Measurements from ENCODE around the gene DZANK1. TPM values are rescaled to one million over a fixed set of nuclear protein-coding genes. Genes with fewer than 3 reads are reported as not detected.
A peak's percentile ranks its signal among the peaks of the same experiment; 100 is the strongest.

DZANK1 gene
- total and polyA plus RNA-seq, 2 experiments from 2014 or later, result 7.9 to 8.3 TPM

DNA sequence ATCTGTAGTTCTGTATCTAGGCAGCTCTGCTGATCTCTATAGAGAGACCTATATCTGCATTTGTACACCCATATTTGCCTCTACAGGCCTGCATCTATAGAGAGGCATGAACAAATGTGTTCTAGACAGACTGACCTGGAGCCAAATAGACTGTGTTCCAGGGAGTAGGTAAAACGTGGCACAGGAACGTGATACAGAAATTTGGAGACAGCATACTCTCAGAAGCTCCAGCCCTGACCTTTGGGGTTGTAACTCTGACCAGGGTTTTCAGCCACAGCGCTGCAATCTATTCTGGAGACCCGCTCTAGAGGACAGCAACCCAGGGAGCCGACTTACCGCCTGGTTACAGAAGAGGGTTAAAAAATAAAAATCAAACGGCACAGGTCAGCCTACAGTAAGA, 29.2 kb upstream of the DZANK1 start:
- Histone ChIP-seq H3K36me3 (ENCODE audit: insufficient read depth) (peaks cover 14% of the 10 kb centered on the region), H3K4me2 (peak overlapping the region; percentile 87), H3K79me2 (replicated peaks; ENCODE audit: insufficient read depth) (peaks cover 16% of the 10 kb centered on the region), H3F3A (replicated peaks; ENCODE audit: low read depth) (no peaks in the 10 kb centered on the region), H3K9me2 (ENCODE audit: insufficient read depth) (no peaks in the 10 kb centered on the region), H2AFZ (no peak overlapping the region), H3K4me3 (peak overlapping the region; percentile 87), H3K27me3 (ENCODE audit: insufficient read depth) (no peaks in the 10 kb centered on the region), H3K27ac (ENCODE audit: low read depth) (no peak overlapping the region), H4K20me1 (replicated peaks; ENCODE audit: insufficient read depth) (peaks cover 4% of the 10 kb centered on the region; the same call in 1 of the 2 replicates), H3K4me1 (ENCODE audit: insufficient read depth) (peaks cover 13% of the 10 kb centered on the region)
- no peak for TF ChIP-seq CREB1 (CRISPR knock-in tag; IDR thresholded peaks at IDR 0.05; ENCODE audit: low read depth)
- H3K27me3 Mint-ChIP-seq (ENCODE audit: insufficient read depth, low read depth, poor library complexity), result peaks cover 3% of the 10 kb centered on the region
- ATAC-seq, result peak; percentile 5; the same call in 1 of the 3 replicates
- peaks cover 9% of the 10 kb centered on the region; the same call in 2 of the 3 replicates for H3K36me3 Mint-ChIP-seq (ENCODE audit: low read depth)
- H3K27ac Mint-ChIP-seq, result no peak overlapping the region; the same call in 1 of the 2 replicates
- DNase-seq (ENCODE audit: low spot score), result peak; percentile 5
- peaks cover 13% of the 10 kb centered on the region for H3K4me1 Mint-ChIP-seq
- peak overlapping the region; percentile 98 for H3K4me3 Mint-ChIP-seq
- H3K9me3 Mint-ChIP-seq, result no peaks in the 10 kb centered on the region

DNA sequence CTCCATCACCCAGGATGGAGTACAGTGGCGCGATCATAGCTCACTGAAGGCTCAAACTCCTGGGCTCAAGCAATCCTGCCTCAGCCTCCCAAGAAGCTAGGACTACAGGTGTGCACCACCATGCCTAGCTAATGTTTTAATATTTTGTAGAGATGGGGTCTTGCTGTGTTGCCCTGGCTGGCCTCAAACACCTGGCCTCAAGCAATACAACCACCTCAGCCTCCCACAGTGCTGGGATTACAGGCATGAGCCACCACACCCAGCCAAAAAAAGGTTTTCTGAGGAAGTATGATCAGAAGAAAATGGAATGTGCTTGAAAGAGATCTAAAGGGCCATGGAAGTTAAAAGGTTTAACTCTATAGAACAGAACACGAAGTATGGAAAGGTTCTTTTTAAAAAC, 21.5 kb upstream of the DZANK1 start:
- no peak overlapping the region for H3K27ac ChIP-seq (ENCODE audit: low read depth)
- H3K4me1 Mint-ChIP-seq, result no peaks in the 10 kb centered on the region
- H3K9me3 Mint-ChIP-seq, result no peaks in the 10 kb centered on the region
- H3K36me3 ChIP-seq (ENCODE audit: insufficient read depth), result peaks cover 34% of the 10 kb centered on the region
- H3K27me3 Mint-ChIP-seq (ENCODE audit: insufficient read depth, low read depth, poor library complexity), result no peaks in the 10 kb centered on the region
- no peak overlapping the region for H3K27ac Mint-ChIP-seq
- H3K4me1 ChIP-seq (ENCODE audit: insufficient read depth), result no peaks in the 10 kb centered on the region
- no peaks in the 10 kb centered on the region for H3K79me2 ChIP-seq (replicated peaks; ENCODE audit: insufficient read depth)
- H2AFZ ChIP-seq, result no peak overlapping the region
- H3K4me3 ChIP-seq, result no peak overlapping the region
- no peaks in the 10 kb centered on the region for H3F3A ChIP-seq (replicated peaks; ENCODE audit: low read depth)
- H3K9me2 ChIP-seq (ENCODE audit: insufficient read depth), result no peaks in the 10 kb centered on the region
- DNase-seq (ENCODE audit: low spot score), result no peak
- peaks cover 5% of the 10 kb centered on the region; the same call in 1 of the 2 replicates for H4K20me1 ChIP-seq (replicated peaks; ENCODE audit: insufficient read depth)
- ATAC-seq, result no peak
- H3K4me2 ChIP-seq, result no peak overlapping the region
- no peak overlapping the region for H3K4me3 Mint-ChIP-seq
- peaks cover 37% of the 10 kb centered on the region for H3K36me3 Mint-ChIP-seq (ENCODE audit: low read depth)
- no peaks in the 10 kb centered on the region for H3K27me3 ChIP-seq (ENCODE audit: insufficient read depth)
- TF ChIP-seq JUNB (IDR thresholded peaks at IDR 0.05; ENCODE audit: unreplicated experiment), result no peak
- TF ChIP-seq STAT1 (IDR thresholded peaks at IDR 0.05; ENCODE audit: unreplicated experiment), result no peak
- TF ChIP-seq CREB1 (CRISPR knock-in tag; IDR thresholded peaks at IDR 0.05; ENCODE audit: low read depth), result no peak
- TF ChIP-seq, protein P1, sequence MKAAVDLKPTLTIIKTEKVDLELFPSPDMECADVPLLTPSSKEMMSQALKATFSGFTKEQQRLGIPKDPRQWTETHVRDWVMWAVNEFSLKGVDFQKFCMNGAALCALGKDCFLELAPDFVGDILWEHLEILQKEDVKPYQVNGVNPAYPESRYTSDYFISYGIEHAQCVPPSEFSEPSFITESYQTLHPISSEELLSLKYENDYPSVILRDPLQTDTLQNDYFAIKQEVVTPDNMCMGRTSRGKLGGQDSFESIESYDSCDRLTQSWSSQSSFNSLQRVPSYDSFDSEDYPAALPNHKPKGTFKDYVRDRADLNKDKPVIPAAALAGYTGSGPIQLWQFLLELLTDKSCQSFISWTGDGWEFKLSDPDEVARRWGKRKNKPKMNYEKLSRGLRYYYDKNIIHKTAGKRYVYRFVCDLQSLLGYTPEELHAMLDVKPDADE (IDR thresholded peaks at IDR 0.05), result no peak
- TF ChIP-seq NANOG (IDR thresholded peaks at IDR 0.05; ENCODE audit: borderline replicate concordance), result no peak
- TF ChIP-seq CTCF (conservative IDR thresholded peaks at IDR 0.05; ENCODE audit: low read depth in 2 of 2), result no peak
- TF ChIP-seq, protein P2, sequence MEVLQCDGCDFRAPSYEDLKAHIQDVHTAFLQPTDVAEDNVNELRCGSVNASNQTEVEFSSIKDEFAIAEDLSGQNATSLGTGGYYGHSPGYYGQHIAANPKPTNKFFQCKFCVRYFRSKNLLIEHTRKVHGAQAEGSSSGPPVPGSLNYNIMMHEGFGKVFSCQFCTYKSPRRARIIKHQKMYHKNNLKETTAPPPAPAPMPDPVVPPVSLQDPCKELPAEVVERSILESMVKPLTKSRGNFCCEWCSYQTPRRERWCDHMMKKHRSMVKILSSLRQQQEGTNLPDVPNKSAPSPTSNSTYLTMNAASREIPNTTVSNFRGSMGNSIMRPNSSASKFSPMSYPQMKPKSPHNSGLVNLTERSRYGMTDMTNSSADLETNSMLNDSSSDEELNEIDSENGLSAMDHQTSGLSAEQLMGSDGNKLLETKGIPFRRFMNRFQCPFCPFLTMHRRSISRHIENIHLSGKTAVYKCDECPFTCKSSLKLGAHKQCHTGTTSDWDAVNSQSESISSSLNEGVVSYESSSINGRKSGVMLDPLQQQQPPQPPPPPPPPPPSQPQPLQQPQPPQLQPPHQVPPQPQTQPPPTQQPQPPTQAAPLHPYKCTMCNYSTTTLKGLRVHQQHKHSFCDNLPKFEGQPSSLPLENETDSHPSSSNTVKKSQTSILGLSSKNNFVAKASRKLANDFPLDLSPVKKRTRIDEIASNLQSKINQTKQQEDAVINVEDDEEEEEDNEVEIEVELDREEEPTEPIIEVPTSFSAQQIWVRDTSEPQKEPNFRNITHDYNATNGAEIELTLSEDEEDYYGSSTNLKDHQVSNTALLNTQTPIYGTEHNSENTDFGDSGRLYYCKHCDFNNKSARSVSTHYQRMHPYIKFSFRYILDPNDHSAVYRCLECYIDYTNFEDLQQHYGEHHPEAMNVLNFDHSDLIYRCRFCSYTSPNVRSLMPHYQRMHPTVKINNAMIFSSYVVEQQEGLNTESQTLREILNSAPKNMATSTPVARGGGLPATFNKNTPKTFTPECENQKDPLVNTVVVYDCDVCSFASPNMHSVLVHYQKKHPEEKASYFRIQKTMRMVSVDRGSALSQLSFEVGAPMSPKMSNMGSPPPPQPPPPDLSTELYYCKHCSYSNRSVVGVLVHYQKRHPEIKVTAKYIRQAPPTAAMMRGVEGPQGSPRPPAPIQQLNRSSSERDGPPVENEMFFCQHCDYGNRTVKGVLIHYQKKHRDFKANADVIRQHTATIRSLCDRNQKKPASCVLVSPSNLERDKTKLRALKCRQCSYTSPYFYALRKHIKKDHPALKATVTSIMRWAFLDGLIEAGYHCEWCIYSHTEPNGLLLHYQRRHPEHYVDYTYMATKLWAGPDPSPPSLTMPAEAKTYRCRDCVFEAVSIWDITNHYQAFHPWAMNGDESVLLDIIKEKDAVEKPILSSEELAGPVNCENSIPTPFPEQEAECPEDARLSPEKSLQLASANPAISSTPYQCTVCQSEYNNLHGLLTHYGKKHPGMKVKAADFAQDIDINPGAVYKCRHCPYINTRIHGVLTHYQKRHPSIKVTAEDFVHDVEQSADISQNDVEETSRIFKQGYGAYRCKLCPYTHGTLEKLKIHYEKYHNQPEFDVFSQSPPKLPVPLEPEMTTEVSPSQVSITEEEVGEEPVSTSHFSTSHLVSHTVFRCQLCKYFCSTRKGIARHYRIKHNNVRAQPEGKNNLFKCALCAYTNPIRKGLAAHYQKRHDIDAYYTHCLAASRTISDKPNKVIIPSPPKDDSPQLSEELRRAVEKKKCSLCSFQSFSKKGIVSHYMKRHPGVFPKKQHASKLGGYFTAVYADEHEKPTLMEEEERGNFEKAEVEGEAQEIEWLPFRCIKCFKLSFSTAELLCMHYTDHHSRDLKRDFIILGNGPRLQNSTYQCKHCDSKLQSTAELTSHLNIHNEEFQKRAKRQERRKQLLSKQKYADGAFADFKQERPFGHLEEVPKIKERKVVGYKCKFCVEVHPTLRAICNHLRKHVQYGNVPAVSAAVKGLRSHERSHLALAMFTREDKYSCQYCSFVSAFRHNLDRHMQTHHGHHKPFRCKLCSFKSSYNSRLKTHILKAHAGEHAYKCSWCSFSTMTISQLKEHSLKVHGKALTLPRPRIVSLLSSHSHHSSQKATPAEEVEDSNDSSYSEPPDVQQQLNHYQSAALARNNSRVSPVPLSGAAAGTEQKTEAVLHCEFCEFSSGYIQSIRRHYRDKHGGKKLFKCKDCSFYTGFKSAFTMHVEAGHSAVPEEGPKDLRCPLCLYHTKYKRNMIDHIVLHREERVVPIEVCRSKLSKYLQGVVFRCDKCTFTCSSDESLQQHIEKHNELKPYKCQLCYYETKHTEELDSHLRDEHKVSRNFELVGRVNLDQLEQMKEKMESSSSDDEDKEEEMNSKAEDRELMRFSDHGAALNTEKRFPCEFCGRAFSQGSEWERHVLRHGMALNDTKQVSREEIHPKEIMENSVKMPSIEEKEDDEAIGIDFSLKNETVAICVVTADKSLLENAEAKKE (CRISPR knock-in tag; IDR thresholded peaks at IDR 0.05), result no peak
- TF ChIP-seq, protein P3, sequence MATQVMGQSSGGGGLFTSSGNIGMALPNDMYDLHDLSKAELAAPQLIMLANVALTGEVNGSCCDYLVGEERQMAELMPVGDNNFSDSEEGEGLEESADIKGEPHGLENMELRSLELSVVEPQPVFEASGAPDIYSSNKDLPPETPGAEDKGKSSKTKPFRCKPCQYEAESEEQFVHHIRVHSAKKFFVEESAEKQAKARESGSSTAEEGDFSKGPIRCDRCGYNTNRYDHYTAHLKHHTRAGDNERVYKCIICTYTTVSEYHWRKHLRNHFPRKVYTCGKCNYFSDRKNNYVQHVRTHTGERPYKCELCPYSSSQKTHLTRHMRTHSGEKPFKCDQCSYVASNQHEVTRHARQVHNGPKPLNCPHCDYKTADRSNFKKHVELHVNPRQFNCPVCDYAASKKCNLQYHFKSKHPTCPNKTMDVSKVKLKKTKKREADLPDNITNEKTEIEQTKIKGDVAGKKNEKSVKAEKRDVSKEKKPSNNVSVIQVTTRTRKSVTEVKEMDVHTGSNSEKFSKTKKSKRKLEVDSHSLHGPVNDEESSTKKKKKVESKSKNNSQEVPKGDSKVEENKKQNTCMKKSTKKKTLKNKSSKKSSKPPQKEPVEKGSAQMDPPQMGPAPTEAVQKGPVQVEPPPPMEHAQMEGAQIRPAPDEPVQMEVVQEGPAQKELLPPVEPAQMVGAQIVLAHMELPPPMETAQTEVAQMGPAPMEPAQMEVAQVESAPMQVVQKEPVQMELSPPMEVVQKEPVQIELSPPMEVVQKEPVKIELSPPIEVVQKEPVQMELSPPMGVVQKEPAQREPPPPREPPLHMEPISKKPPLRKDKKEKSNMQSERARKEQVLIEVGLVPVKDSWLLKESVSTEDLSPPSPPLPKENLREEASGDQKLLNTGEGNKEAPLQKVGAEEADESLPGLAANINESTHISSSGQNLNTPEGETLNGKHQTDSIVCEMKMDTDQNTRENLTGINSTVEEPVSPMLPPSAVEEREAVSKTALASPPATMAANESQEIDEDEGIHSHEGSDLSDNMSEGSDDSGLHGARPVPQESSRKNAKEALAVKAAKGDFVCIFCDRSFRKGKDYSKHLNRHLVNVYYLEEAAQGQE (IDR thresholded peaks at IDR 0.05; ENCODE audit: unreplicated experiment), result no peak
- no peak for TF ChIP-seq EZH2 (IDR thresholded peaks at IDR 0.05; ENCODE audit: low read depth, unreplicated experiment)
